ENCODE data around the gene BCL2L2. TPM values are rescaled to one million over a fixed set of nuclear protein-coding genes. Genes with fewer than 3 reads are reported as not detected.

The BCL2L2 gene
- total and polyA plus RNA-seq, 2 donors (not counting 1 experiment from before 2014, with no cell fraction given): 5.4 to 17.8 TPM

- Histone ChIP-seq H3K27ac (ENCODE audit: low read length in 2 of 2) (no peak overlapping the region), H3K4me3 (ENCODE audit: control extremely low read depth in 1 of 5, extremely low read depth in 1 of 5, insufficient read depth in 1 of 5, low read depth in 2 of 5, low read length in 4 of 5) (no peak overlapping the region), H3K27me3 (replicated peaks in 1 of 4; ENCODE audit: control extremely low read depth in 1 of 4, control insufficient read depth in 3 of 4, insufficient read depth in 4 of 4, low read length in 3 of 4) (peaks cover 0 to 23% (median 3%) of the 10 kb centered on the region in 4 experiments), H3K9me3 (ENCODE audit: control extremely low read depth in 1 of 3, control insufficient read depth in 2 of 3, insufficient read depth in 1 of 3, low read length in 2 of 3) (no peaks in the 10 kb centered on the region), H3K4me2 (replicated peaks; ENCODE audit: low read depth, low read length, poor library complexity, severe bottlenecking) (no peak overlapping the region), H4K20me1 (ENCODE audit: control insufficient read depth, insufficient read depth, low read length, poor library complexity, severe bottlenecking) (no peaks in the 10 kb centered on the region), H2AFZ (ENCODE audit: insufficient read depth, low read depth, low read length, poor library complexity, severe bottlenecking) (no peak overlapping the region), H3K9ac (ENCODE audit: low read length) (no peak overlapping the region), H3K79me2 (ENCODE audit: control insufficient read depth, insufficient read depth, low read length) (no peaks in the 10 kb centered on the region), H3K36me3 (replicated peaks in 1 of 2; ENCODE audit: control extremely low read depth in 1 of 2, control insufficient read depth in 1 of 2, extremely low read depth in 1 of 2, insufficient read depth in 2 of 2, low read length in 1 of 2) (no peaks in the 10 kb centered on the region), H3K4me1 (ENCODE audit: control insufficient read depth in 2 of 2, insufficient read depth in 2 of 2, low read length in 2 of 2) (no peaks in the 10 kb centered on the region)
- Mint-ChIP-seq H3K27me3 (peaks cover 37% of the 10 kb centered on the region), H3K27ac (no peak overlapping the region), H3K9me3 (ENCODE audit: insufficient read depth) (no peaks in the 10 kb centered on the region), H3K4me3 (no peak overlapping the region), H3K4me1 (no peaks in the 10 kb centered on the region)
- 91% methylated on average over 10 of the region's 11 CpGs for WGBS (ENCODE audit: insufficient coverage)
- DNase-seq (no peak), ATAC-seq (ENCODE audit: low read depth) (no peak)
- ChIA-PET CTCF (interaction anchor here (1.7 kb wide), 1 partner anchor 21 kb away, joined by 4 read pairs; no protein-coding TSS in a partner anchor), POLR2A (no interaction called here)
- intact Hi-C loops (cut with micrococcal nuclease): no loop called here
- TF ChIP-seq, protein P1, sequence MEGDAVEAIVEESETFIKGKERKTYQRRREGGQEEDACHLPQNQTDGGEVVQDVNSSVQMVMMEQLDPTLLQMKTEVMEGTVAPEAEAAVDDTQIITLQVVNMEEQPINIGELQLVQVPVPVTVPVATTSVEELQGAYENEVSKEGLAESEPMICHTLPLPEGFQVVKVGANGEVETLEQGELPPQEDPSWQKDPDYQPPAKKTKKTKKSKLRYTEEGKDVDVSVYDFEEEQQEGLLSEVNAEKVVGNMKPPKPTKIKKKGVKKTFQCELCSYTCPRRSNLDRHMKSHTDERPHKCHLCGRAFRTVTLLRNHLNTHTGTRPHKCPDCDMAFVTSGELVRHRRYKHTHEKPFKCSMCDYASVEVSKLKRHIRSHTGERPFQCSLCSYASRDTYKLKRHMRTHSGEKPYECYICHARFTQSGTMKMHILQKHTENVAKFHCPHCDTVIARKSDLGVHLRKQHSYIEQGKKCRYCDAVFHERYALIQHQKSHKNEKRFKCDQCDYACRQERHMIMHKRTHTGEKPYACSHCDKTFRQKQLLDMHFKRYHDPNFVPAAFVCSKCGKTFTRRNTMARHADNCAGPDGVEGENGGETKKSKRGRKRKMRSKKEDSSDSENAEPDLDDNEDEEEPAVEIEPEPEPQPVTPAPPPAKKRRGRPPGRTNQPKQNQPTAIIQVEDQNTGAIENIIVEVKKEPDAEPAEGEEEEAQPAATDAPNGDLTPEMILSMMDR (IDR thresholded peaks at IDR 0.05): no peak
- no peak for TF ChIP-seq EZH2 (IDR thresholded peaks at IDR 0.05; ENCODE audit: borderline replicate concordance, insufficient read depth, low read depth, low read length, poor library complexity, severe bottlenecking)
These were observed 52.6 kb downstream of the BCL2L2 start for GRCh38 chr14:23359167-23359626.

DNA sequence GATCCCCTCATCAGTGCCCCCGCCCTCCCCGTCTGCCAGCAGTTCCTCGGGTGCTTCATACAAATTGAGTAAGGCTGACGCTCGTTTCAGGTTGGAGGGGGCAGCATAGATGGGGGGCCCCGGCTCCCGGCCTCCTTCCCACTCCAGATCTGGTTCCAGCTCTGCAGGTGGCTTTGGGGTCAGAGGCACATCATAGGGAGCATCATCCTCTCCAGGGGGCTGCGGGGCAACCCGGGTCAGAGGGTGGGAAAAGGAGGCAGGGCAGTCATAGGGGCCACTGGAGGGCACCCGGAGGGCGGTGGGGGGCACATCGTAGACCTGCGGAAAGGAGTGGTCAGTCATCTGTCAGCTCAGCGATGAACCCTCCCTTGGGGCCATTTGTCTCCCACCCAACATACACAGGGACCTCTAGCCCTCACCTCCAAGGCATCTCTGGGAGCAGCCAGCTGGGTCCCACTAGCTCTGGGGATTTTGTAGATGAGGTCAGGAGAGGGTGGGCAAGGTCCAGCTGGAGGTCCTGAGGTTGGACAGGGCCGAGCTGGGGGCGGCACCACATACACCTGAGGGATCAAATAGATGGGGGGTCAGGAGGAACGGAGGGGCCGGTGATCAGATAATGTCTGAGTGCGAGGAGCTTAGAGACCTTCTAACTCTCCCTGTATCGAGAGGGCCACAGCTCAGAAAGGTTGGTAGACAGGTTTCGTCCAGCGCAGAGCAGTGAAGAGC is 53.3 kb downstream of the BCL2L2 start:
- Histone ChIP-seq H3K9me3 (ENCODE audit: control extremely low read depth in 1 of 3, control insufficient read depth in 2 of 3, insufficient read depth in 1 of 3, low read length in 2 of 3) (peaks cover 0 to 1% (median 0%) of the 10 kb centered on the region in 3 donors), H3K27me3 (replicated peaks in 1 of 4; ENCODE audit: control extremely low read depth in 1 of 4, control insufficient read depth in 3 of 4, insufficient read depth in 4 of 4, low read length in 3 of 4) (peaks cover 0 to 26% (median 4%) of the 10 kb centered on the region in 4 experiments), H3K4me1 (ENCODE audit: control insufficient read depth in 2 of 2, insufficient read depth in 2 of 2, low read length in 2 of 2) (no peaks in the 10 kb centered on the region), H3K4me2 (replicated peaks; ENCODE audit: low read depth, low read length, poor library complexity, severe bottlenecking) (no peak overlapping the region), H3K36me3 (replicated peaks in 1 of 2; ENCODE audit: control extremely low read depth in 1 of 2, control insufficient read depth in 1 of 2, extremely low read depth in 1 of 2, insufficient read depth in 2 of 2, low read length in 1 of 2) (no peaks in the 10 kb centered on the region), H3K9ac (ENCODE audit: low read length) (no peak overlapping the region), H3K79me2 (ENCODE audit: control insufficient read depth, insufficient read depth, low read length) (no peaks in the 10 kb centered on the region), H3K27ac (ENCODE audit: low read length in 2 of 2) (no peak overlapping the region), H4K20me1 (ENCODE audit: control insufficient read depth, insufficient read depth, low read length, poor library complexity, severe bottlenecking) (no peaks in the 10 kb centered on the region), H2AFZ (ENCODE audit: insufficient read depth, low read depth, low read length, poor library complexity, severe bottlenecking) (no peak overlapping the region), H3K4me3 (ENCODE audit: control extremely low read depth in 1 of 5, extremely low read depth in 1 of 5, insufficient read depth in 1 of 5, low read depth in 2 of 5, low read length in 4 of 5) (no peak overlapping the region)
- no peak for TF ChIP-seq EZH2 (IDR thresholded peaks at IDR 0.05; ENCODE audit: borderline replicate concordance, insufficient read depth, low read depth, low read length, poor library complexity, severe bottlenecking)
- TF ChIP-seq, protein P1 (IDR thresholded peaks at IDR 0.05): no peak
- ChIA-PET POLR2A (no interaction called here), CTCF (interaction anchor here (0.7 to 1.7 kb wide), 2 partner anchors 20 to 33 kb away, joined by 3 to 4 read pairs; no protein-coding TSS in a partner anchor)
- peaks cover 36% of the 10 kb centered on the region for H3K27me3 Mint-ChIP-seq
- ATAC-seq (ENCODE audit: low read depth) (no peak), DNase-seq (no peak)
- no peaks in the 10 kb centered on the region for H3K4me1 Mint-ChIP-seq
- WGBS (ENCODE audit: insufficient coverage): 88% methylated on average over 17 of the region's 22 CpGs
- H3K4me3 Mint-ChIP-seq: no peak overlapping the region
- no peak overlapping the region for H3K27ac Mint-ChIP-seq
- intact Hi-C loops (cut with micrococcal nuclease): no loop called here
- no peaks in the 10 kb centered on the region for H3K9me3 Mint-ChIP-seq (ENCODE audit: insufficient read depth)

All from B cell (primary cell).